IMR-90 (cell line): ENCODE data around the gene MYOC.

Experiments
- BHLHE40 ChIP-seq: fragments of 150-350 bp; IDR thresholded peaks from 2 replicates; pipeline ENCODE4 v1.6.1; 2016; ENCODE audit warnings: mild to moderate bottlenecking, low read depth, low read length
- CTCF ChIP-seq: conservative IDR thresholded peaks from 2 replicates; pipeline ENCODE4 v1.5.1; 2012; ENCODE audit warnings: mild to moderate bottlenecking, low read depth, low read length, improper control_type of control experiment
- MAFK ChIP-seq: IDR thresholded peaks from 2 replicates; pipeline ENCODE4 v1.6.1; 2012; ENCODE audit warnings: low read depth, low read length, improper control_type of control experiment
- MAZ ChIP-seq: IDR thresholded peaks from 2 replicates; pipeline ENCODE4 v1.6.1; 2012; ENCODE audit warnings: low read depth, mild to moderate bottlenecking, low read length, improper control_type of control experiment, moderate library complexity, borderline replicate concordance
- MXI1 ChIP-seq: IDR thresholded peaks from 2 replicates; pipeline ENCODE4 v1.6.1; 2012; ENCODE audit warnings: low read depth, mild to moderate bottlenecking, low read length, moderate library complexity, borderline replicate concordance
- POLR2A ChIP-seq: IDR thresholded peaks from 2 replicates; pipeline ENCODE4 v1.6.1; 2012; ENCODE audit warnings: mild to moderate bottlenecking, low read depth, low read length
- RAD21 ChIP-seq: IDR thresholded peaks from 2 replicates; pipeline ENCODE4 v1.6.1; 2012; ENCODE audit warnings: low read length, improper control_type of control experiment
- RCOR1 ChIP-seq: IDR thresholded peaks from 2 replicates; pipeline ENCODE4 v1.6.1; 2012; ENCODE audit warnings: mild to moderate bottlenecking, low read length, improper control_type of control experiment; ENCODE audit not compliant: insufficient replicate concordance
- RFX5 ChIP-seq: IDR thresholded peaks from 2 replicates; pipeline ENCODE4 v1.8.0; 2012; ENCODE audit warnings: low read depth, mild to moderate bottlenecking, low read length, moderate library complexity
- USF2 ChIP-seq: fragments of 150-350 bp; IDR thresholded peaks from 2 replicates; pipeline ENCODE4 v1.6.1; 2017; ENCODE audit warnings: mild to moderate bottlenecking, antibody characterized with exemption, low read length, low read depth

- no peak for TF ChIP-seq MXI1
- no peak for TF ChIP-seq CTCF
- TF ChIP-seq MAZ = no peak
- TF ChIP-seq RFX5 = no peak
- no peak for TF ChIP-seq MAFK
- TF ChIP-seq BHLHE40 = no peak
- TF ChIP-seq POLR2A = no peak
- no peak for TF ChIP-seq USF2
- no peak for TF ChIP-seq RCOR1
- TF ChIP-seq RAD21 = no peak
Measured at GRCh38 chr1:171616586-171616985, 35.9 kb downstream of the MYOC start.
